Measurements from ENCODE around the gene LIM2. TPM values are rescaled to one million over a fixed set of nuclear protein-coding genes. Genes with fewer than 3 reads are reported as not detected.
"Not testable (repeated sequence)": the region's sequence is repeated elsewhere in the genome, so short reads cannot be mapped to it uniquely, and the experiment has no call there.

Gene LIM2
- total RNA-seq, 4 donors from 2014 or later, result not detected

DNA sequence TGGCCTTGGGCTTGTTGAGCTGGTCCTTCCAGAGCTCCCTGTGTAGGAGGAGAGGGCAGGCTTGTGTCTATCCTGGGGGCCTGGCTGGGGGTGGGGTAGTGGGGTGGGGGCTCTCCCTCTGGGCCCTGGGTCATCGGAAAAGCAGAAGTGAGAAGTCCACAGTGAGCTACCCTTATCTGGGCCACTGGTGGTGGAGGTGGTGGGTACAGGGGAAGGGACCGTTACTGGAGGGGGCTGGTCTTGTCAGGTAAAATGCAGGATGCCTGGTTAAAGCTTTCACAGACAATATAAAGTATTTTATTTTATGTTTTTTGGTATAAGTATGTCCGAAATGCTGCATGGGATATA is 30.0 kb upstream of the LIM2 start:
- TF ChIP-seq, protein P1, sequence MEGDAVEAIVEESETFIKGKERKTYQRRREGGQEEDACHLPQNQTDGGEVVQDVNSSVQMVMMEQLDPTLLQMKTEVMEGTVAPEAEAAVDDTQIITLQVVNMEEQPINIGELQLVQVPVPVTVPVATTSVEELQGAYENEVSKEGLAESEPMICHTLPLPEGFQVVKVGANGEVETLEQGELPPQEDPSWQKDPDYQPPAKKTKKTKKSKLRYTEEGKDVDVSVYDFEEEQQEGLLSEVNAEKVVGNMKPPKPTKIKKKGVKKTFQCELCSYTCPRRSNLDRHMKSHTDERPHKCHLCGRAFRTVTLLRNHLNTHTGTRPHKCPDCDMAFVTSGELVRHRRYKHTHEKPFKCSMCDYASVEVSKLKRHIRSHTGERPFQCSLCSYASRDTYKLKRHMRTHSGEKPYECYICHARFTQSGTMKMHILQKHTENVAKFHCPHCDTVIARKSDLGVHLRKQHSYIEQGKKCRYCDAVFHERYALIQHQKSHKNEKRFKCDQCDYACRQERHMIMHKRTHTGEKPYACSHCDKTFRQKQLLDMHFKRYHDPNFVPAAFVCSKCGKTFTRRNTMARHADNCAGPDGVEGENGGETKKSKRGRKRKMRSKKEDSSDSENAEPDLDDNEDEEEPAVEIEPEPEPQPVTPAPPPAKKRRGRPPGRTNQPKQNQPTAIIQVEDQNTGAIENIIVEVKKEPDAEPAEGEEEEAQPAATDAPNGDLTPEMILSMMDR (IDR thresholded peaks at IDR 0.05), result no peak
- no peak for TF ChIP-seq POLR2A (IDR thresholded peaks at IDR 0.05)
- 78 to 80% methylated on average over 3 of the region's 3 CpGs for WGBS, 2 donors
- Histone ChIP-seq H3K27me3 (no peaks in the 10 kb centered on the region), H3K9me3 (no peaks in the 10 kb centered on the region), H3K27ac (no peak overlapping the region), H3K4me1 (no peaks in the 10 kb centered on the region), H3K4me3 (replicated peaks in 1 of 3) (no peak overlapping the region), H3K36me3 (no peaks in the 10 kb centered on the region)
- DNase-seq, result no peak
- intact Hi-C loops (cut with DNase I), result no loop called here

DNA sequence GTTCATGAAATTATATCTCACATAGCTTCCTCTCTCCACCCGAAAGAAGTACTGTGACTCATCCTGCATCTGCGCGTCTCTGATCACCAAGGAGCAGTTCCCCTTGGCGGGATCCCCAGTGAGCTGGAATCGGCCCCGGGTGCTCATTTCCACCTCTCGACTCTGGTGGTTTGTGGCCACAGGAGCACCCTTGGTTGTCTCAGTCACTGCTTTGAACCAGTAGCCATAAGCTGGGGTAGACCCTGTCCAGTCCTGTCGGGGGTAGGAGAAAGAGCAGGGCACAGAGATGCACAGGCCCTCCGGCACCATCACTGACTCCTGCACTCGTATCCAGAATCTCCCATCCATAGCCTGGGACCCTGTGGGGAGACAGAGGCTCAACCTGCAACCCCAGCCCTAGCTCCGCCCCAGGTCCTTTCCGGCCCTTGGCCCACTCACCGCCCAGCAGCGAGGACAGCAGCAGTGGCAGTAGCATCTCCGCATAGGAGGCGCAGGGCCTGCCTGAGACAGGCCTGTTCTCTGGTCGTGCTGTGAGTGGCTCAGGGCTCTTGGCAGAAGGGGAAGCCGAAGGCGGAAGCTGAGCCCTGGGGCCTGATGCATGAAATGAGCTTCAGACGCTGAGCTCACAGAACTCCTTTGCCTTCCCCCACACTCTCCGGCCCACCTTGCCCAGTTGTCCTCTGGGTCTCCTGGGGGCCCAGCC is 29.5 kb upstream of the LIM2 start, which contains the start of gene SIGLEC10:
SIGLEC10 (minus strand) TSS at position 536 of the 703 bp plus-strand sequence; CDS start at position 475, 61 bp downstream.
- Histone ChIP-seq H3K9me3 (no peaks in the 10 kb centered on the region), H3K27ac (no peak within 1 kb of the TSS)

DNA sequence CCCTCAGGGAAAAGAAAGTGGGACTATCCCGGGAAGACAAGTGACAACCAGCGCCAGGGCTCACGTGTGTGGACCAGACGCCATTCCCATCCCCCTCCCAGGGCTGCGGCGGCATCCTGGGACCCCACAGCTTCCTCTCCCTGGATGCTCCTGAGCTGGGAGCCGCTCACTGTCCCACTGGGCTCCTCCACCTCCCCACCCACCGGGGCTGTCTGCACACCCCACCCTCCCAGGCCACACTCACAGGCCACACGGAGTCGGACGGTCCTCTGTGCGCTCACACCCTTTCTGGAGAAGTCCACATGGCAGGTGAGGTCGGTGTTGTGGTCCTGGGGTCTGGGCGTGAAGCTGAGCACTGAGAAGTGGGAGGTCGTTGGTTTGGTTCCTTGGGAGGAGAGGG is 28.6 kb upstream of the LIM2 start:
- H3K4me3 ChIP-seq (replicated peaks in 1 of 3); H3K27ac ChIP-seq; H3K9me3 ChIP-seq; H3K36me3 ChIP-seq; intact Hi-C loops (cut with DNase I); DNase-seq; H3K27me3 ChIP-seq; H3K4me1 ChIP-seq: not testable (repeated sequence)
- WGBS, 2 donors, result 47 to 65% methylated on average over 5 to 11 of the region's 15 CpGs

More for the DNA sequence above, 29.5 kb upstream of the LIM2 start, which contains the start of gene SIGLEC10:
- no peak for DNase-seq
- WGBS, 2 donors, result 52 to 58% methylated on average over 18 of the region's 21 CpGs
- H3K4me3 ChIP-seq (replicated peaks in 1 of 3), result no peak within 1 kb of the TSS
- no peaks in the 10 kb centered on the region for H3K4me1 ChIP-seq
- no peak for TF ChIP-seq POLR2A (IDR thresholded peaks at IDR 0.05)
- TF ChIP-seq, protein P1 (IDR thresholded peaks at IDR 0.05), result no peak
- intact Hi-C loops (cut with DNase I), result no loop called here
- H3K36me3 ChIP-seq, result no peaks in the 10 kb centered on the region
- H3K27me3 ChIP-seq, result no peaks in the 10 kb centered on the region

DNA sequence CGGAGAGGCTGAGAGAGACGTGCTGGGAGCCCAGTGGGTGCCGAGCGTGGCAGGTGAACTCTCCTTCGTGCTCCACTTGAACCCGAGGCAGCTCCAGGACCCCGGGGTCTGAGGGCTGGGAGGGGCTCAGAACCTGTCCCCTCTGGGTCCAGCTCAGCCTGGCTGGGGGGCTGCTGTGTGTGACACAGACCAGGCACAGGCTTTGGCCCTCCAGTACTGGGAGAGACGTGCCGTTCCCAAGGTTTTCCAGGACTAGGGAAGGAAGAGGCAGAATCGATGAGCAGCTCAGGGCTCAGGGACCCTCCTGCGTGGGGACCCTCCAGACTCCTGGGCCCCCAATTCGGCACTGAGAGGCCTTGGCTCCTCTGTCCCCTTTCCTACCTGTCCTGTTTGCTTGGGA is 27.4 kb upstream of the LIM2 start:
- no peak overlapping the region for H3K4me3 ChIP-seq (replicated peaks in 1 of 3)
- WGBS, 2 donors, result 82% methylated on average over 11 of the region's 12 CpGs; no CpG with 5 or more reads in 1 of the 2 donors
- H3K27ac ChIP-seq, result no peak overlapping the region
- intact Hi-C loops (cut with DNase I), result no loop called here
- DNase-seq, result no peak
- H3K4me1 ChIP-seq, result no peaks in the 10 kb centered on the region
- no peaks in the 10 kb centered on the region for H3K9me3 ChIP-seq
- H3K36me3 ChIP-seq, result no peaks in the 10 kb centered on the region
- TF ChIP-seq, protein P1 (IDR thresholded peaks at IDR 0.05), result no peak
- no peak for TF ChIP-seq POLR2A (IDR thresholded peaks at IDR 0.05)
- no peaks in the 10 kb centered on the region for H3K27me3 ChIP-seq

DNA sequence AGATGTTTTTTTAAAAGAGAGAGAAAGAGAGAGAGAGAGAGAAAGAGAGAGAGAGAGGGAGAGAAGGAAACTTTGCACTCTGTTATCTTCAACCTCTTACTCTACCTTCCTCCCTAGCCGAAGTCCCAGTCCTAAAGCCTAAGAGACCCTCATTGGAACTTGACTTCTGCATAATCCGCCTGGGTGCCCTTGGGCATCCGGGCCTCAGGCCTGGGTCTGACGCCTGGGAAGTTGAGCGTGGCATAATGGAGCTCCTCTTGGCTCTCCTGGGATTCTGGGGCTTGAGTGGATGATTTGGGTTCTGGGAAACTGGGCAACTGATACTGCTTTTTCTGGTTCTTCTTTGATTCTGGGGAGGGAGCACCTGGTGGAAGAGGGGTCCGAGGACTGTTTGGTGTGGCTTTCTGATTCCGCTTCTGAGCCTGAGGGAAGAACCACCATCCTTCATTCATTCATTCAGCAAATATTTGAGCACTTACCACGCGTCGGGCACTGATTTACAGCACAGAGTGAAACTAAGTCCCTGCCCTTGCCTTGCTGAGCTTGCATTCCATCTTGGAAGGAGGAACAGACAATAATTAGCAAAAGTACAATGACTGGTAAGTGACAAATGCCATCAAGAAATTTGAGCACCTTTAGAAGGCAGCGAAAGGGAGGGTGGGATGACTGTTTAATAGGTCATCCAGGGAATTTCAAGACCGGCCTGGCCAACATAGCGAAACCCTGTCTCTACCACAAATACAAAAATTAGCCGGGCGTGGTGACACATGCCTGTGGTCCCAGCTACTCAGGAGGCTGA is 23.4 kb upstream of the LIM2 start:
- H3K4me3 ChIP-seq (replicated peaks in 1 of 3), result no peak overlapping the region
- H3K36me3 ChIP-seq, result no peaks in the 10 kb centered on the region
- no peak overlapping the region for H3K27ac ChIP-seq
- no peak for TF ChIP-seq POLR2A (IDR thresholded peaks at IDR 0.05)
- TF ChIP-seq, protein P1 (IDR thresholded peaks at IDR 0.05), result no peak
- no peaks in the 10 kb centered on the region for H3K27me3 ChIP-seq
- H3K4me1 ChIP-seq, result no peaks in the 10 kb centered on the region
- WGBS, 2 donors, result 86 to 90% methylated on average over 15 of the region's 15 CpGs
- no peaks in the 10 kb centered on the region for H3K9me3 ChIP-seq
- intact Hi-C loops (cut with DNase I), result no loop called here
- no peak for DNase-seq

Measured in thyroid gland (tissue), 4 donors.